ENCODE results near the gene ZMYND10. TPM values are rescaled to one million over a fixed set of nuclear protein-coding genes. Genes with fewer than 3 reads are reported as not detected.

ZMYND10 gene
- total and polyA plus RNA-seq, 2 experiments from 2014 or later, result 0.29 to 0.31 TPM

GRCh38 chr3:50330330-50330729 lies 15.2 kb downstream of the ZMYND10 start (continued):
- TF ChIP-seq EZH2 (IDR thresholded peaks at IDR 0.05; ENCODE audit: low read depth, unreplicated experiment) (no peak), POLR2AphosphoS5 (IDR thresholded peaks at IDR 0.05; ENCODE audit: low read depth) (no peak), ZNF462 (CRISPR knock-in tag; IDR thresholded peaks at IDR 0.05) (no peak), CREB1 (CRISPR knock-in tag; IDR thresholded peaks at IDR 0.05; ENCODE audit: low read depth) (no peak), EZH2phosphoT487 (IDR thresholded peaks at IDR 0.05; ENCODE audit: unreplicated experiment) (no peak)

GRCh38 chr3:50327943-50328691 lies 17.4 kb downstream of the ZMYND10 start, which contains the start of gene TUSC2:
Gene TUSC2, minus strand, starts transcription at chr3:50328223. Its CDS starts 124 bp downstream, at chr3:50328099.
- H4K20me1 ChIP-seq (replicated peaks; ENCODE audit: insufficient read depth), result peaks cover 8% of the 10 kb centered on the region; the same call in 1 of the 2 replicates
- peak; percentile 88 for ATAC-seq
- peak within 1 kb of the TSS; percentile 94 for H3K4me3 ChIP-seq
- peak; percentile 89 for TF ChIP-seq CREB1 (CRISPR knock-in tag; IDR thresholded peaks at IDR 0.05; ENCODE audit: low read depth)
- peak; percentile 86 for TF ChIP-seq POLR2AphosphoS5 (IDR thresholded peaks at IDR 0.05; ENCODE audit: low read depth)
- no peak for TF ChIP-seq STAT1 (IDR thresholded peaks at IDR 0.05; ENCODE audit: unreplicated experiment)
- TF ChIP-seq ETS1 (IDR thresholded peaks at IDR 0.05), result peak; percentile 10; the same call in 1 of the 2 replicates
- Mint-ChIP-seq H3K4me3 (peak within 1 kb of the TSS; percentile 91), H3K4me1 (peaks cover 27% of the 10 kb centered on the region), H3K27ac (peak within 1 kb of the TSS; percentile 78), H3K27me3 (ENCODE audit: insufficient read depth, low read depth, poor library complexity) (peaks cover 13% of the 10 kb centered on the region), H3K9me3 (no peaks in the 10 kb centered on the region), H3K36me3 (ENCODE audit: low read depth) (peaks cover 40% of the 10 kb centered on the region)
- peaks cover 24% of the 10 kb centered on the region; the same call in 1 of the 2 replicates for H3F3A ChIP-seq (replicated peaks; ENCODE audit: low read depth)
- peak within 1 kb of the TSS; percentile 83; the same call in 1 of the 2 replicates for H2AFZ ChIP-seq
- H3K27me3 ChIP-seq (ENCODE audit: insufficient read depth), result no peaks in the 10 kb centered on the region
- H3K9me2 ChIP-seq (ENCODE audit: insufficient read depth), result no peaks in the 10 kb centered on the region
- peaks cover 13% of the 10 kb centered on the region for H3K79me2 ChIP-seq (replicated peaks; ENCODE audit: insufficient read depth)
- H3K27ac ChIP-seq (ENCODE audit: low read depth), result peak within 1 kb of the TSS; percentile 69
- DNase-seq (ENCODE audit: low spot score), result peak; percentile 100
- peak within 1 kb of the TSS; percentile 97 for H3K4me2 ChIP-seq
- H3K4me1 ChIP-seq (ENCODE audit: insufficient read depth), result peaks cover 13% of the 10 kb centered on the region
- peaks cover 8% of the 10 kb centered on the region for H3K36me3 ChIP-seq (ENCODE audit: insufficient read depth)

Measured in GM23338 (cell line).